Measurements from ENCODE around the gene CARD19. TPM values are rescaled to one million over a fixed set of nuclear protein-coding genes. Genes with fewer than 3 reads are reported as not detected.
A peak's percentile ranks its signal among the peaks of the same experiment; 100 is the strongest.

Gene CARD19
- total RNA-seq, 1 experiment from 2014 or later: 69.8 TPM

DNA sequence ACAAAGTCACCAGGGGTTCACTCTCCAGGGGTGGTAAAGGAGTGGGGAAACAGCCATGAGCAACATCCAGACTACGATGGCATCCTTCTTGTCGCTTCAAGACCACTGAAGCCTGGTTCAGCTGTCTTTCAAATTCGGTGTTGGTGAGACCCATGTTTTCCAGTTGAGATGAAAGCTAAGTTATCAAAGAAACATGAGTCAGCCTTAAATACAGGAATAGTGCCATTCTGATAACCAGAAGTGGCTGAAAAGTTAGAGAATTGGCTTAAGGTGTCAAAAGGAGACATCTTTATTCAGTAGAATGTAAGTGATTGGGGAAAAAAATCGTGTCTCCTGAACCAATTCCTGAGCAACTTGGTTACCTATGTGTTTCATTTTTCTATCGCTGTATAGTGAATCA lies 7.0 kb upstream of the CARD19 start:
- DNase-seq: peak; percentile 10
- Histone ChIP-seq H3K27me3 (ENCODE audit: control insufficient read depth, insufficient read depth, low read length) (no peaks in the 10 kb centered on the region), H3K36me3 (replicated peaks; ENCODE audit: control insufficient read depth, insufficient read depth, low read length) (peaks cover 2% of the 10 kb centered on the region), H3K4me3 (ENCODE audit: insufficient read depth, low read depth, low read length) (no peak overlapping the region)

DNA sequence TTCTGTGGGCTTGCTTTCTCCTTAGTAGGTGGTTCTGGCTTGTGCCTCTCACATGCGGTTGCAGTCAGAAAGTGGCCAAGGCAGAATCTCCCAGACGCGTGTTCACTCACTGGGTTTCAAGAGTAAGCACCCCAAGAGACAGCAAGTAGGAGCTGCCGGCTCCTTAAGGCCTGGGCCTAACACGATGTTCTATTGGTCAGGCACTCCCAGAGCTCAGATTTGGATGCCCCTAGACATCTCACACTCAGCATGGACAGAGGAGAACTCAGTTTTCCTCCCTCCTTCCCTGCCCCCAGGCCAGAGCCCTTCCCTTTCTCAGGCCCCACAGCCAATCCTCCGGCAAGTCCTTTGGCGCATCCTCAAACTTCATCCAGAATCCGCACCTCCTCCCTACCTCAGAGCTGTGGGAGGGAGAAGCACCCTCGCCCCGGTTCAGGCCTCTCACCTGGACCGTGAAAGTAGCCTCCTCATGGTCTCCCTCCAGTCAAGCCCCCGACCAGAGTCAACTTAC lies 6.5 kb upstream of the CARD19 start:
- peak; percentile 20 for DNase-seq
- Histone ChIP-seq H3K4me3 (ENCODE audit: insufficient read depth, low read depth, low read length) (no peak overlapping the region), H3K36me3 (replicated peaks; ENCODE audit: control insufficient read depth, insufficient read depth, low read length) (peaks cover 2% of the 10 kb centered on the region), H3K27me3 (ENCODE audit: control insufficient read depth, insufficient read depth, low read length) (no peaks in the 10 kb centered on the region)

DNA sequence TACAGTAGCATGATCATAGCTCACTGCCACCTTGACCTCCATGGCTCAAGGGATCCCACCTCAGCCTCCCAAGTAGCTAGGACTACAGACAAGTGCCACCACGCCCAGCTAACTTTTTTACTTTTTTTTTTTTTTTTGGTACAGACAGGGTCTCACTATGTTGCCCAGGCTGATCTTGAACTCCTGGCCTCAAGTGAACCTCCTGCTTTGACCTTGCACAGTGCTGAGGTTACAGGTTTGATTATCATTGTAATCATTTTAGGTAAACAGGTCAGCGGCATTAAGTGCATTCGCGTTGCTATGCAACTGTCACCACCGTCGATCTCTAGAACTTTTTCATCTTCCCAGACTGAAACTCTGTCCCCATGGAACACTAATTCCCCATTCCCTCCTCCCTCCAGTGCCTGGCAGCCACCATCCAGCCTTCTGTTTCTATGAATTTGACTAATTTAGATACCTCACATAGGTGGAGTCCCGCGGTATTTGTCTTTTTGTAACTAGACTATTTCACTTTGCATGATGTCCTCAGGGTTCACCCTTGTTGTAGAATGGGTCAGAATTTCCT lies 5.8 kb upstream of the CARD19 start:
- peaks cover 2% of the 10 kb centered on the region for H3K36me3 ChIP-seq (replicated peaks; ENCODE audit: control insufficient read depth, insufficient read depth, low read length)
- H3K4me3 ChIP-seq (ENCODE audit: insufficient read depth, low read depth, low read length): no peak overlapping the region
- H3K27me3 ChIP-seq (ENCODE audit: control insufficient read depth, insufficient read depth, low read length): no peaks in the 10 kb centered on the region
- DNase-seq: no peak

DNA sequence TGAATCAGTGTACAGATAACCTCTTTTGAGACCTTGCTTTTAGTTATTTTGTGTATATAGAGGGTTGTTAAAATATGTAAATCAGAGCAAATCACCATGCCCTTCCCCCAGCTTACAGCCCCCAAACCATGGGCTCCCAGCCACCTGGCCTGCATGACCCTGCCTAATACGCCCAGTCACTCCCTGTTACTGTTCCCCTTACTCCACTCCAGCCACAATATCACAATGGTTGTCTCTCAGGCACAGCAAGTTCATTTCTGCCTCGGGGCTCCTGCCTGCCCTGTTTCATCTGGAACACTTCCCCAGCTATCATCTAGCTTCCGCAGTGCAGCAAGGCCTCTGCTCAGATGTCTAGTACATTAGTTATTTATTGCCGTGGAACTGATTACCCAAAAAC lies 5.0 kb upstream of the CARD19 start:
- Histone ChIP-seq H3K4me3 (ENCODE audit: insufficient read depth, low read depth, low read length) (no peak overlapping the region), H3K27me3 (ENCODE audit: control insufficient read depth, insufficient read depth, low read length) (no peaks in the 10 kb centered on the region), H3K36me3 (replicated peaks; ENCODE audit: control insufficient read depth, insufficient read depth, low read length) (no peaks in the 10 kb centered on the region)
- no peak for DNase-seq

DNA sequence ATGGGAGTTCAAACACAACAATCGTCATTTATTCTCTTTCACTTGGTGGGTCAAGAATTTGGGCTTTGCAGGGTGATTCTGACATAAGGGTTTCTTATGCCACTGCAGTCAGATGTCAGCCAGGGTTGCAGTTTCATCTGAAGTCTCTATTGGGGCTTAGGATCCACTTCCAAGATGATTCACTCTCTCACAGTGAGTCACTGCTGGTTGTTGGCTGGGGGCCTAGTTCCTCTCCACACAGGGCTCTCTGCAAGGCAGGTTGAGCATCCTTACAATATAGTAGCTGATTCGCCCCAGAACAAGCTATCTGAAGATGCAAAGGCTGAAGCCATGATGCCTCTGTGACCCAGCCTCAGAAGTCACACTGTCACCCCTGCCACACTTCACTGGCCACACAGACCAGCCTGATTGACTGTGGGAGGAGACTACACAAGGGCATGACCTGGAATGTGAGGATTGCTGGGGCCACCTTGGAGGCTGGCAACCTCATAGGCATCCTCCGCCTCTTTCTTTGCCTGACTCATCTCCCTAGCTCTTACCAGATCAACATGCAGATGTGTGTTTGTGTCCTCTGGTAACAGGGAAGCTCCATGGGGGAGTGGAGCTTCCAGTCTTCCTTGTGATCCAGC lies 4.5 kb upstream of the CARD19 start:
- H3K27me3 ChIP-seq (ENCODE audit: control insufficient read depth, insufficient read depth, low read length): peaks cover under 1% of the 10 kb centered on the region; the same call in 1 of the 2 replicates
- H3K36me3 ChIP-seq (replicated peaks; ENCODE audit: control insufficient read depth, insufficient read depth, low read length): no peaks in the 10 kb centered on the region
- H3K4me3 ChIP-seq (ENCODE audit: insufficient read depth, low read depth, low read length): no peak overlapping the region
- peak; percentile 10 for DNase-seq

DNA sequence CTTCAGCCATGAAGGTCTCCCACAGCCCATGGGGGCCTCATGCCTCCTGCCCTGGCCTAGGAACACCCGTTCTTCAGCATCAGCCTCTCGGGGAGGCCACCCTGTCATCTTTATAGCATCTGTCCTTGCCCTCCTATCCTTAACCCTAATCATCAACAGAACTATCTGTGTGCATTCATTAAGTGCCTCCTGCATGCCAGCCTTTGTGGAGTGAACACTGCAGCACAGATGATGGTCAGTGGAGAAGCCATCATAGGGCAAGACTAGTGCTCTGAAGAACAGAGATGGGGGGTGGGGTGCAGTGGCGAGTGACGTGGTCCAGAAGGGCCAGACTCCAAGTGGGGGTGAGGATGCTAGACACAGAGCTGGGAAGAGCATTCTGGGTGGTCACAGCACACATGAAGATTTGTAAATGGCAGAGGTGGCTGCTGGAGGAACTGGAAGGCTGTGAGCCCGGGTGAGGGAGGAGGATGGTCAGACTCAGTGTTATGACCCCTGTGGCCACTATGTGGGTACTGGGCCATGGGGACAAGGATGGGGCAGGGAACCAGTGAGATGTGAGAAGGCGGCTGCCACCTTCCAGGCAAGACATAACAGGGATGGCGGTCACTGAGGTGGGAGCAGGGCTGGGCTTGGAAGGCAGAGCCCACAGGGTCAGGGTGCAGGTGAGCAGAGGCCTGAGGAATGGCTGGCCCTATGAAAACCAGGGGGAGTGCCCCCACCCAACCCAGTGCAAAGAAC lies 3.6 kb upstream of the CARD19 start:
- H3K27me3 ChIP-seq (ENCODE audit: control insufficient read depth, insufficient read depth, low read length): peaks cover 3% of the 10 kb centered on the region; the same call in 1 of the 2 replicates
- DNase-seq: no peak
- no peak overlapping the region for H3K4me3 ChIP-seq (ENCODE audit: insufficient read depth, low read depth, low read length)
- no peaks in the 10 kb centered on the region for H3K36me3 ChIP-seq (replicated peaks; ENCODE audit: control insufficient read depth, insufficient read depth, low read length)

DNA sequence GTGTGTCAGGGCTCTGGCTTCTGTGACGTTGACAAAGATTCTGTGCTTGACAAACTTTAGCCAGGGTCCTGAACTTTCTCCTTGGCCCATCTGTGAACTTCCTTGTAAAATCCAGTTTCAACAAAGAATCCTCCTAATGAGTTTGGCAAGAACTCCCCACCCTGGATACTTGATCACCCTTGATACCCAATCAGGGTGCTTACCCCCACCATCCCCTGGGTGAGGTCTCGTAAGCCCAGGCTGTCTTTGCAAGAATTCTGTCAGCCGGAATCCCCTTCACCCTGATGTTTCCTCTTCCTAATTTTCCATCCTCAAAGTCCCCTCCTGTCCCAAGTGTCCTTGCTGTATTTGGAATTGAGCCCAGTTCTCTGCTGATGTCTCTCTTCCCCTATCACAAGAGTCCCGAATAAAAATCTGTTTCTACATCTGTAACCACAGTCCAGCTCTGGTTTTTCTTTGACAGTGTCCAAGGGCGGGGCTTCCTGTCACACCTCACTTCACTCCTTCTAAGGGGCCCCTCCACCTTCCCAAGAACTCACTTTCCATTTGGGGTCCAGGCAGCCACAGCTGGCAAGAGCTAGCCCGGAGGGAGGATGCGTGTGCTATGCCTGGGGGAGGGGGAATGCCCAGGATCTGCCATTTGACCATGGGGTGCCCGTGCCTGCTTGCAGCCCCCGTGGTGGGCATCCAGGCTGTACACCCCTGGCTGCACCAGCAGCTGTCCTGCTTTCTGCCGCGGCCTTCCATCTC lies 2.7 kb upstream of the CARD19 start:
- Histone ChIP-seq H3K4me3 (ENCODE audit: insufficient read depth, low read depth, low read length) (no peak overlapping the region), H3K27me3 (ENCODE audit: control insufficient read depth, insufficient read depth, low read length) (peaks cover 3% of the 10 kb centered on the region; the same call in 1 of the 2 replicates), H3K36me3 (replicated peaks; ENCODE audit: control insufficient read depth, insufficient read depth, low read length) (no peaks in the 10 kb centered on the region)
- DNase-seq: no peak

DNA sequence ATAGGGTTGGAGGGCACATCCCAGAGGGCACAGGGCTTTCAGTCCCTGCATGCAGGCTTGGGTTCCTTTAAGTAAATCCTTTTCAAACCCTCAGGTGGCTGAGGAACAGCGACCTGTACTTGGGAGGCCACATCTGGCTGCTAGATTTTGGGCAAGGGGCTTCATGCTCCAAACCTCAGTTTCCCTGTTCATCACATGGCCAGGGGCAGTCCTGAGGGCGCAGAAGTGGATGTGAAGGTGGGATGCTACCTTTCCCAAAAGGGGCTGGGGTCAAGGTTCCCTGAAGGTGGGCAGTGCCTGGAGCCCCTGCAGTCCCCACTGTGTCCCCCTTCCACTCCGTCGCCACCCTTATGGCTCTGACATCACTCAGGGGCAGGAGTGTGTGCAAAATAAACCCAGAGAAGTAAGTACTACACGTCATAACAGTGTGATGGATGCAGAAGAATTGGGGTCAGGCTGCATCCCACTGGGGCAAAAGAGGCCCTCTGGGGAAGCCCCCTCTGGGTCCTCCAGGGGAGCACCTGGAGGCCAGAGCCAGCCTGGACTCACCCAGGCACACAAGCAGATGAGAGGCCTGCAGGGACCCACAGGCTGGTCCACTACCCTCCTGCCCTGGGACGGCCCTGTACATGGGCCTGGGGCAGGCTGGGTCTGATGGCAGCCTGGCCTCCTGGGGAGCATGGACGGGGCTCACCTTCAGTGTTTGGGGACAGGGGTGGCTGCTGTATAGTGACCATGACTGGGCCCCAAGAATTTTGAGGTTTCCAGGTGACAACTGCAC lies 1.9 kb upstream of the CARD19 start:
- Histone ChIP-seq H3K27me3 (ENCODE audit: control insufficient read depth, insufficient read depth, low read length) (peaks cover 3% of the 10 kb centered on the region; the same call in 1 of the 2 replicates), H3K4me3 (ENCODE audit: insufficient read depth, low read depth, low read length) (no peak overlapping the region), H3K36me3 (replicated peaks; ENCODE audit: control insufficient read depth, insufficient read depth, low read length) (no peaks in the 10 kb centered on the region)
- DNase-seq: peak; percentile 34

DNA sequence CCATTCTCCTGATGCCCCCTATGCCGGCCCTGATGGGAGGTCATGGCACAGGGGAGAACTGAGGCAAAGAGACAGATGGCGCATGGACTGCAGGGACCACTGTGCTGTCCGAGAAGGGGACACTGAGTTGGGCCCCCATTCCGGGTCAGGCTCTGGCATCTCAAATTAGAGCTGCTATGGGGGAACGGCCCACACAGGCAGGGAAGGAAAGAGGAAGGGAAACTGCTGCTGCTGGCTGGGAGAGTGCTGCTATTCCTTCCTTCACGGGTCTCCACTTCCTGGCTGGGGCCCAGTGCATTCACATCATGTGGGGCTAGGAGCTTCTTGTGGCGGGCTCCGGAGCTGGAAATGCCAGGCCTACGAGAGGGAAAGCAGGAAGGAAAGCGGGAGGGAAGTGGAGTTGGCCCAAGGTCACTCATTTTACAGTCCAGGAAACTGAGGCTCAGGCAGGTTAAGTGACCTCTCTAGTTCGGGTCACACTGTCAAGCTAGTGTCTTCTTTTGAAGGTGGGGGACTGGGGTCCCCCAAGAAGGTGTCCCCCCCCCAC lies 1.3 kb upstream of the CARD19 start:
- peak; percentile 69 for DNase-seq
- Histone ChIP-seq H3K4me3 (ENCODE audit: insufficient read depth, low read depth, low read length) (peak overlapping the region; percentile 52), H3K36me3 (replicated peaks; ENCODE audit: control insufficient read depth, insufficient read depth, low read length) (no peaks in the 10 kb centered on the region), H3K27me3 (ENCODE audit: control insufficient read depth, insufficient read depth, low read length) (peaks cover 3% of the 10 kb centered on the region; the same call in 1 of the 2 replicates)

DNA sequence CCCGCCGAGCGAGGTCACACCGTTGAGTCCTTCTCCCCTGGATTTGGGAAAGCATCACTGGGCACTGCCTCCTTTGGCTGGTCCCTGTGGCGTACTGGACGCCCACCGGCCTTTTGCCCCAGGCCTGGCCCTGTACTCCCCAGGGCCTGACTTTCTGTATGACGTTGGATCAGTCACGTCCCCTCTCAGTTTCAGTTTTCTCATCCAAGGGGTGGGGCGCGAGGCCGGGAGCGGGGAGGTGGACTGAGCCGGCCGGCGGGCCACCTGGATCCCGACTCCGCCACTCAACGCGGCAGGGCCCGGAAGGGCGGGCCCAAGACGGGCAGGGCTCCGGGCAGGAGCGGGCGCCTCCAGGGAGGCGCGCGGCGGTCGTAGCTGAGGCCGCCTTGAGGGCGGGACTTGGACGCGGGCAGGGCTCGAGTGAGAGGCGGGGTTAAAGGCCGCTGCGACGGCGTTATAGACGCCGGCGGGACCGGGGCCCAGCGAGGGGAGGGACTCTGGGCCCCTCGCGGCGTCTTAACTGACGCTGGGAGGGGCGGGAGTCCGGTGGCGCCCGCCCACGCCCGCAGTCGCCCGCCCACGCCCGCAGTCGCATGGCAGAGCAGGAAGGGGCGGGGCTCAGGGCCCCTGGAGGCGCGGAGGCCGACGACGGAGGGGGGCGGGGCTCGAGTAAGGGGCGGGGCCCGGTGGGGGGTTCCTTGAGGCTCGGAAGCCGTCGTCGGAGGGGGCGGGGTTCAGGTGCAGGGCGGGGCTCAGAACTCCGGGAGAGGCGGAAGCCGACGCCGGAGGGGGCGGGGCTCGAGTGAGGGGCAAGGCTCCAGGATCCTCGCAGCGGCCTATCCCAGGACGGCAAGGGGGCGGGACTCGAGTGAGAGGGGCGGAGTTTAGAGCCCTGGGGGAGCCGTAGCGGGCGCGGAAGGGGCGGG lies 549 bp upstream of the CARD19 start:
- Histone ChIP-seq H3K4me3 (ENCODE audit: insufficient read depth, low read depth, low read length) (peak overlapping the region; percentile 52), H3K27me3 (ENCODE audit: control insufficient read depth, insufficient read depth, low read length) (peaks cover 3% of the 10 kb centered on the region; the same call in 1 of the 2 replicates), H3K36me3 (replicated peaks; ENCODE audit: control insufficient read depth, insufficient read depth, low read length) (no peaks in the 10 kb centered on the region)
- DNase-seq: peak; percentile 100

DNA sequence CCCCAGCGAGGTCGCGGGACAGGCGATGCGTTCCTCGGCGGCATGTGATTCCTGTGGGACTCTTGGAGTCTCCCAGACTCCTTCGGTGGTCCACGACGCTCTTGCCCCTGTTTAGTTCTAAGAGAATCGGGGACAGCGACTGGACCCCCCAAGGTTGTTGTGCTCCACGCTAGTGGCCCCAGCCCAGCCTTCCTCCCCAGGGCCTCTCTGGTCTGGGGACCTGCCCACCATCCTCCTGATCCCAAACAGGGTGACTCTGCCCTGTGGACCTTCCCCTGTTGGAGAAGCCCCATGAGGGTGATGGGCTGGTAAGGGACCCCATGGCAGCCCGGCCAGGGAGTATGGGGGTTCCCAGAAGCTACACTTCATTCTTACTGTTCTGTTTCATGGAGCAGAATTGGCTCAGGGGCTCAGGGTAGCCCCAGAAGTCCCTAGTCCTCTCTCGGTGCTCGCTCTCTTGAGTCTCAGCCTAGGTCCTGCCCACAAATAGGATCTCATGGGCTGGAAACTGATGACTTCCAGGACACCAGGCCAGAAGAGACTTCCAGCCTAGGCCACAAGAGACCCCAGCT lies 880 bp downstream of the CARD19 start:
- Histone ChIP-seq H3K4me3 (ENCODE audit: insufficient read depth, low read depth, low read length) (peak overlapping the region; percentile 79), H3K36me3 (replicated peaks; ENCODE audit: control insufficient read depth, insufficient read depth, low read length) (no peaks in the 10 kb centered on the region), H3K27me3 (ENCODE audit: control insufficient read depth, insufficient read depth, low read length) (peaks cover 3% of the 10 kb centered on the region; the same call in 1 of the 2 replicates)
- no peak for DNase-seq

DNA sequence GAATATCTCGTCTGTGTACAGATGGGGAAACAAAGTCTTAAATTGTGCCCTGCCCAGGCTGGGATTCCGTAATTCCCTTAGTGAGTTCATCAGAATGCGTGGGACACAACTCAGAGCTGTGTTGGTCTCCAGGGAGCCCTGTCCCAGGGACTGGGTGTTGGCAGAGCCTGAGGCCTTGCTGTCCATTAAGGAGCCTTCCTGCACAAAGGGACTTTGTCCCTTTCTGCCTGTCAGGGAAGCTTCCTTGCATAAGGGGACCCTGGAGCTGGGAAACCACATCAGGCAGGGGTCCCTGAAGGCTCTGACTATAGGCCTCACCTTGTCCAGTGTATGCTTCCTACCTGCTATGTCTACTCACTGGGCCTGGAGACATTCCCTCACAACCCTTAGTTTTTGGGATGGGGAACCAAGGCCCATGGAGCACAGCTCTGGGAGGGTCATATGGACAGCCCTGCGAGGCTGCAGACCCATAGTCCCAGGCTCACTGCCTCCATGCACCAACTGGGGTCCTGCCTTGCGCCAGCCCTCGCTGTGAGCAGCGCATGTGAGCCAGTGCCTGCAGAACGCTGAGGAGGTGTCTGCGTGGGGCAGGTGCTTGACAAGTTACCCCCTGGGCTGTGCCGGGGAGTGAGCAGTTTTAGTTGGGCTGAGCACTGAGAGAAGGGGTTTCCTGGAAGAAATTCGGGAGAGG lies 1.6 kb downstream of the CARD19 start:
- H3K36me3 ChIP-seq (replicated peaks; ENCODE audit: control insufficient read depth, insufficient read depth, low read length): no peaks in the 10 kb centered on the region
- H3K4me3 ChIP-seq (ENCODE audit: insufficient read depth, low read depth, low read length): no peak overlapping the region
- DNase-seq: no peak
- peaks cover 3% of the 10 kb centered on the region; the same call in 1 of the 2 replicates for H3K27me3 ChIP-seq (ENCODE audit: control insufficient read depth, insufficient read depth, low read length)
